Suppressor macrophage (primary cell): Measurements from ENCODE around the gene KLRC3.
"Not testable (repeated sequence)": the region's sequence is repeated elsewhere in the genome, so short reads cannot be mapped to it uniquely, and the experiment has no call there.

ENCODE experiments used
- DNase-seq, 4 experiments: peaks; one replicate each; pipeline ENCODE4 v3.0.0-alpha.2; 2020 to 2022

KLRC3 gene

GRCh38 chr12:10398168-10398567 is 22.2 kb downstream of the KLRC3 start:
- DNase-seq, result no peak

DNA sequence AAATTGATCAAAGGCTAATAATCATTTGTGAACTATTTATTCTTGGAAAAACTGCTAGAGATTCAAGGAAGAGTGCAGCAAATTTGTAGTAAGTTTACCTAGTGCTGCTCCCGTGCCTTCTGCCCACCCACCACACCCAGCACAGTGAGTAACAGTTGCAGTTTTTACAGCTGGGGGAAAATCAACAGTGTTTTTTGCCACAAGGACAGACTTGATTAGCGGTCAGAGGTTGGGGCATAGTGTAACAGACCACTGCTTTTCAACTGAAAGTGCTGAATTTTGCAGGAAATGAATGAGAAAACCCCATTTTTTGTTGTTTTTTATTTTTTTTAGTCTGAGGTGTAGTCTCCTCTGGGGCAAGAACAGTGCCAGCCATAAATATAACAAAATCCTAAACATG is 23.1 kb downstream of the KLRC3 start:
- DNase-seq, result no peak

DNA sequence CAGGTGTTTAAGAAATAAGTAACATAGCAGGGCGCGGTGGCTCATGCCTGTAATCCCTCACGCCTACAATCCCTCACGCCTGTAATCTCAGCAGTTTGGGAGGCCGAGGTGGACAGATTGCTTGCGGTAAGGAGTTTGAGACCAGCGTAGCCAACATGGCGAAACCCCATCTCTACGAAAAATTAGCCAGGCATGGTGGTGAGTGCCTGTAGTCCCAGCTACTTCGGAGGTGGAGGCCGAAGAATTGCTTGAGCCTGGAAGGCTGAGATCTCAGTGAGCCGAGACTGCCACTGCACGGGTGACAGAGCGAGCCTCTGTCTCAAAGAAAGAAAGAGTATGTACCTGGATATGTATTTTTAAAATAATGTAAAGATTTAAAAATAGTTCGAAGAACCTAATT is 24.2 kb downstream of the KLRC3 start:
- not testable (repeated sequence) for DNase-seq

DNA sequence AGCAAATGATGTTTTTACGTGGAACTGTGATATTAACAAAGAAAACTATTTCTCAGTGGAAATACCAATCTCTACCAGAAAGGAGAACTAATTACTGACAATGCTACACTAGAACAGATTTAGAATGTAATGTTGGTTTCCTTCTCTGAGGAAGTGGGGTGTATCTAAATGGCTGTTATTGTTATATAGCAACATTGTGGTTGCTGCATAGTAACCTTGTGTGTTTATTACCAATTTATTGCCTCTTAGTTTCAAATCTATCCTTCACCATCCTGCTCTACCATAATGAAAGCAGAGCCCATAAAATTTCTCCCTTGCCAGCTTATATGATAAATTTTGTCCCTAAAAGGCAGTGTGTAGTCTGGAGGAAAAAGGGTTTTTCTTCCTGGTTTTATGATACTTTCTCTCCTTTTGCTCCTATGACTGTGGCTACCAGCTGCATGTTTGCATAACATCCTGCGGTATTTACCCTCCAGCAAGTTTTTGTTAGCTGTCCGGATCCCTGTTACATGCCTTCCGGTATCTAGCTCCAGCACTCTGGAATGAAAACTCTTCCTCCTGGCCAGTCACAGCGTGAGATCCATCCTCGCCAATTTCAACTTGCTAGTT is 24.9 kb downstream of the KLRC3 start:
- peak; percentile 60 to 81 (median 70) for DNase-seq

DNA sequence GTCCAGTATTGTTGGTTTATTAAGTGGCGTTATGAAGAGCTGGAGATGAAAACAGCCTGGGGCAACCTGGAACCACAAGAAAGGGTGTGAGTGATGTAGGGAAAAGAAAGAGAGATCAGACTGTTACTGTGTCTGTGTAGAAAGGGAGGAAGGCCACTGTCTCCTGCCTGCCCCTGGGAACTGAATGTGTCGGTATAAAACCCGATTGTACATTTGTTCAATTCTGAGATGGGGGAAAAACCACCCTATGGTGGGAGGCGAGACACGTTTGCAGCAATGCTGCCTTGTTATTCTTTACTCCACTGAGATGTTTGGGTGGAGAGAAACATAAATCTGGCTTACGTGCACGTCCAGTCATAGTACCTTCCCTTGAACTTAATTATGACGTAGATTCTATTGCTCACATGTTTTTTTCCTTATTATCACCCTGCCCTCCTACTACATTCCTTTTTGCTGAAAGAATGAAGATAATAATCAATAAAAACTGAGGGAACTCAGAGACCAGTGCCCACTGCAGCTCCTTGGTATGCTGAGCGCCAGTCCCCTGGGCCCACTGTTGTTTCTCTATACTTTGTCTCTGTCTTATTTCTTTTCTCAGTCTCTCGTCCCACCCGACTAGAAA is 25.8 kb downstream of the KLRC3 start:
- DNase-seq, result not testable (repeated sequence)

GRCh38 chr12:10393291-10393690 is 27.1 kb downstream of the KLRC3 start:
- DNase-seq, result no peak

- peak; percentile 74 to 90 (median 85) for DNase-seq
These were observed 27.9 kb downstream of the KLRC3 start for GRCh38 chr12:10392394-10392930.

DNA sequence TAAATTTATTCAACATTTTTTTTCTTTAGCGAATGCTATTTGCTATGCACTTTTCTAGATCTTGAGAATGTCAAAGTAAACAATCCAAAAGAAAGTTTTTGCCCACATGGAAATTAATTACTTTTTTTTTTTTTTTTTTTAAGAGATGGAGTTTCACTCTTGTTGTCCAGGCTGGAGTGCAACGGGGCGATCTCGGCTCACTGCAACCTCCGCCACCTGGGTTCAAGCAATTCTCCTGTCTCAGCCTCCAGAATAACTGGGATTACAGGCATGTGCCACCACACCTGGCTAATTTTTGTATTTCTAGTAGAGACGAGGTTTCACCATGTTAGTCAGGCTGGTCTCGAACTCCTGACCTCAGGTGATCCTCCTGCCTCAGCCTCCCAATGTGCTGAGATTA is 29.4 kb downstream of the KLRC3 start:
- DNase-seq, result not testable (repeated sequence)

GRCh38 chr12:10389904-10390303 is 30.5 kb downstream of the KLRC3 start, which contains the start of gene KLRK1:
TSS of gene KLRK1 (minus strand) at chr12:10390041. CDS start at chr12:10388810, 1,231 bp downstream.
- DNase-seq, result no peak

- DNase-seq, result no peak
These were observed 31.6 kb downstream of the KLRC3 start for GRCh38 chr12:10388624-10389413.

DNA sequence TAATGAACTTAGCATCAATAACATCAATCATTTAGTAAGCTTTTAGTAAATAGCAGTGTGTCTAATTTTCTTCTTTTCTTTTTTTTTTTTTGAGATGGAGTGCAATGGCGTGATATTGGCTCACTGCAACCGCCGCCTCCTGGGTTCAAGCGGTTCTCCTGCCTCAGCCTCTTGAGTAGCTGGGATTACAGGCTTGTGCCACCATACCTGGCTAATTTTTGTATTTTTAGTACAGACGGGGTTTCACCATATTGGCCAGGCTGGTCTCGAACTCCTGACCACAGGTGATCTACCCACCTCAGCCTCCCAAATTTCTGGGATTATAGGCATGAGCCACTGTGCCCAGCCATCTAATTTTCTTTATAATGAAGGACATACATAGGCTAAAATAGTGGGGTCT is 32.9 kb downstream of the KLRC3 start:
- DNase-seq, result not testable (repeated sequence)

DNA sequence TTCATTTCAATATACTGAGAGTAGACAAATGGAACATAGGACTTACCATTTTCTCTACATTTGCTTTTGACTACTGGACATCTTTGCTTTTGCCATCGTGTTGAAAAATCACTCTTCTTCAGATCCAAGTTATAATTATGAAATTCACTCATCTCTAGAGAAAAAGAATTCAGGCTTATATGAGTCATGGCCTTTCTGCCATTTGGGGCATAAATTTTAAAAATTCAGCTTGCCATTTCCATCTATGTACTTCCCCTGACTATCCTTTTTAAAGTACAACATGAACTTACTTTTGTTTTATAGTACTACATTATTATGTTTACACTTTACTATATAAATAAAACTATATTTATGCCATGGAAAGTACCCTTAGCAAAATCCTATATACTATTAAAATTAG is 33.5 kb downstream of the KLRC3 start:
- DNase-seq, result no peak

GRCh38 chr12:10385166-10385613 is 35.2 kb downstream of the KLRC3 start:
- DNase-seq, result no peak

DNA sequence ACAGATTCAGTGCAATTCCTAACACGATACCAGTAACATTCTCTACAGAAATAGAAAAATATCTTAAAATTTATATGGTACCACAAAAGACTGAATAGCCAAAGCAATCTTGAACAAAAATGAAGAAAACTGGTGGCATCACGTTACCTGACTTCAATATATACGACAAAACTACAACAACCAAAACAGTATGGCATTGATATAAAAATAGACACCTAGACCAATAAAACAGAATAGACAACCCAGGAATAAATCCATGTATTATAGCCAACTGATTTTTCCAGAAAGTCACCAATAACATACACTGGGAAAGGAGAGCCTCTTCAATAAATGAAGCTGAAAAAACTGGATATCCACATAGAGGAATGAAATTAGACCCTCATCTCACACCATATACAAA is 36.2 kb downstream of the KLRC3 start:
- no peak for DNase-seq

DNA sequence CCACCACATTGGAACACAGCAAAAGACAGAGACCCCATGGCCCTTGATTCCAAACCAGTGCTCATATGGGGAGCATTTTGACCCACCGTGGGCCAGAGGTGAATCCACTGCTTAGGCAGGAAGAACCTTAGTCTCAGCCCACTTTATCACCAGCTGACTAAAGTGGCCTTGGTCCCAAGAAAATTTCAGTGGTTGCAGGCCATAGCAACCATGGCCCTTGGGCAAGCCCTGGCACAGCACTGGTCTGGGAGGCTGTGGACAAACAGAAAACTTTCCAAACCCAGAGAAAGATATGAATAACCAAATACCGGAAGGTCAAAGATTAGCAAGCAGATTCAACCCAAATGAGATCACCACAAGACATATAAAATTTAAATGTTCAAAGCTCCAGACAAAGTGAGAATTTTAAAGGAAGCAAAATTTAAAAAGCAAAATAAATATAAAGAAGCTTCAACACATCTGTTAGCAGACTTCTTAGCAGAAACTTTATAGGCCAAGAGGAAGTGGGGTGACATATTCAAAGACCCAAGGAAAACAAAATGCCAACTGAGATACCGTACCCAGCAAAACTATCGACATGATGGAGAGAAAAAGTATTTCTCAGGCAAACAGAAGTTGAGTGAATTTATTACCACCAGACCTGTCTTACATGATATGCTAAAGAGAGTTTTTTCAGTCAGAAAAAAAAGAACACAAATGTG is 38.3 kb downstream of the KLRC3 start:
- no peak for DNase-seq

DNA sequence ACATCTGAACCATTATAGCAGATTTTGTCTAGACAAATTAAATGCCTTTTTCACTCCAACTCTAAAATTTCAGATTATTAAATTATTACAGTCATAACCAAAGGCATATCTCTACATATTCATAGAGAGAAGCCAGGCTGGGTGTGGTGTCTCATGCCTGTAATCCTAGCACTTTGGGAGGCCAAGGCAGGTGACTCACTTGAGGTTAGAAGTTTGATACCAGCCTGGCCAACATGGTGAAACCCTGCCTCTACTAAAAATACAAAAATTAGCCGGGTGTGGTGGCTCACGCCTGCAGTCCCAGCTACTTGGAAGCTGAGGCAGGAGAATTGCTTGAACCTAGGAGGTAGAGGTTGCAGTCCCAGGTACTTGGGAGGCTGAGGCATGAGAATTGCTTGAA is 41.7 kb downstream of the KLRC3 start:
- not testable (repeated sequence) for DNase-seq

- DNase-seq, result no peak
These were observed 45.8 kb downstream of the KLRC3 start for GRCh38 chr12:10374624-10375018.

DNA sequence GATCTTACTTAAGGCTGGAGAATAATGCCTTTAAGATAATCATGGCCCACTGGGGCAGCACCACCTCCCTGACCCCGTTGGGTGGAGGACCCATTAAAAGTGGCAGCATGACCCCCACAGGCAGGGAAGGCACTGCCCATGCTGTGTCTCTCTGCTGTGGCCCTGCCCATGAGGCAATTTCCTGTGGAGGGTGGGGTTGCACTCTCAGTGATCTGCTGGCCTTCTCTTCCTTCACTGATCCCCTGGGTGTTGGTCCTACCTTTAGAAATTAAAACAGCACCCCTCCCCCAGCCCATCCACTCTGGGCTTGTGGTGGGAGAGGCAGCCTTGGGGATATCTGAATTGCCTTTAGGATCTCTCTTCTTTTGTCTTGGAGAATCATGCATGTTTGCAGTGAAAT is 47.8 kb downstream of the KLRC3 start:
- peak in 1 of 4 experiments; percentile 9 for DNase-seq

DNA sequence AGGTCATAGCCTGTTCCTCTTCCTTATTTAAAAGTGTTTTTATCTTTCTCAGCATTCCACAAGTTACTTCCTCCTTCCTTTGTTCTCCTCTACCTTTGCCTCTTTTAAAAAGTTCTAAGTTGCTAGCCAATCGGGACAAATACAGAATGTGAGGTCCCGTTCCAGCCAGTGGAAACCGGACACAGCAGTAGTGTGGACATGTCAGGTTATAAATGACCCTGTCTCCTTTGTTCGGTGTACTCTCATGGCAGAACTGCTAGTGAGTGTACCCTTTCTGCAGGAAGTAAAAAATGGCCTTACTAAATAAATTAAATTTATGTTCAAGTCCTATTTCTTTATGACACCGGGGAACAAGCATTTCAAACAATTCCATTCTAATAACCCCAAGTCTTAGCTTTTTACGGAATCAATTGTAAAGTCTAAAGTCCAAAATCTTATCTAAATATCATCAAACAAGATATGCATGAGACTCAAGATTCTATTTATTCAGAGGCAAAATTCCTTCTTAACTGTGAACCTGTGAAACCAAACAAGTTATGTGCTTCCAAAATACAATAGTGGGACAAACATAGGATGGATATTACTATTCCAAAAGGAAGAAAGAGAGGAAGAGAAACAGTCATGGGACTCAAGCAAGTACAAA is 48.4 kb downstream of the KLRC3 start:
- DNase-seq, result not testable (repeated sequence)

- no peak for DNase-seq
These were observed 50.6 kb downstream of the KLRC3 start for GRCh38 chr12:10369557-10370415.
